HL-60 (cell line): ENCODE data around the gene SPATA19.

Experiments used
- DNase-seq, 2 experiments: peaks; one replicate each; pipeline ENCODE4 v3.0.0-alpha.2; 2010 to 2020; ENCODE audit warnings: low read depth in 1 of 2, low spot score in 1 of 2
- H3K27ac ChIP-seq: fragments of 250-450 bp; sonication (Bioruptor Pico); replicated peaks from 2 replicates; pipeline ENCODE4 v1.5.1; 2020; ENCODE audit warnings: mild to moderate bottlenecking, moderate library complexity
- H3K27me3 ChIP-seq: fragments of 250-450 bp; sonication (Bioruptor Pico); 2 replicates; pipeline ENCODE4 v1.5.1; 2021; ENCODE audit warnings: mild to moderate bottlenecking, moderate library complexity; ENCODE audit not compliant: insufficient read depth, poor library complexity, severe bottlenecking
- H3K4me3 ChIP-seq: replicated peaks from 2 replicates; pipeline ENCODE4 v1.5.1; 2011; ENCODE audit warnings: mild to moderate bottlenecking, control low read depth, low read length; ENCODE audit not compliant: insufficient read depth
- GABPA ChIP-seq: IDR thresholded peaks from 2 replicates; pipeline ENCODE4 v1.6.1; 2012; ENCODE audit warnings: low read depth
- POLR2AphosphoS5 ChIP-seq: IDR thresholded peaks from 2 replicates; pipeline ENCODE4 v1.6.1; 2012; ENCODE audit warnings: low read depth
- SPI1 ChIP-seq: IDR thresholded peaks from 2 replicates; pipeline ENCODE4 v1.6.1; 2012; ENCODE audit warnings: low read depth, mild to moderate bottlenecking, borderline replicate concordance
- TF ChIP-seq, protein P1 (sequence below): IDR thresholded peaks from one replicate; pipeline ENCODE4 v1.5.1; 2011; ENCODE audit warnings: low read length, control low read depth, inconsistent platforms; ENCODE audit not compliant: insufficient read depth
- TF ChIP-seq, protein P2 (sequence below): IDR thresholded peaks from 2 replicates; pipeline ENCODE4 v1.6.1; 2012; ENCODE audit warnings: low read depth; ENCODE audit not compliant: insufficient replicate concordance

The SPATA19 gene

GRCh38 chr11:133819114-133819513 lies 26.2 kb downstream of the SPATA19 start:
- H3K27me3 ChIP-seq: no peaks in the 10 kb centered on the region
- TF ChIP-seq GABPA (no peak), POLR2AphosphoS5 (no peak), SPI1 (no peak)
- TF ChIP-seq, protein P1, sequence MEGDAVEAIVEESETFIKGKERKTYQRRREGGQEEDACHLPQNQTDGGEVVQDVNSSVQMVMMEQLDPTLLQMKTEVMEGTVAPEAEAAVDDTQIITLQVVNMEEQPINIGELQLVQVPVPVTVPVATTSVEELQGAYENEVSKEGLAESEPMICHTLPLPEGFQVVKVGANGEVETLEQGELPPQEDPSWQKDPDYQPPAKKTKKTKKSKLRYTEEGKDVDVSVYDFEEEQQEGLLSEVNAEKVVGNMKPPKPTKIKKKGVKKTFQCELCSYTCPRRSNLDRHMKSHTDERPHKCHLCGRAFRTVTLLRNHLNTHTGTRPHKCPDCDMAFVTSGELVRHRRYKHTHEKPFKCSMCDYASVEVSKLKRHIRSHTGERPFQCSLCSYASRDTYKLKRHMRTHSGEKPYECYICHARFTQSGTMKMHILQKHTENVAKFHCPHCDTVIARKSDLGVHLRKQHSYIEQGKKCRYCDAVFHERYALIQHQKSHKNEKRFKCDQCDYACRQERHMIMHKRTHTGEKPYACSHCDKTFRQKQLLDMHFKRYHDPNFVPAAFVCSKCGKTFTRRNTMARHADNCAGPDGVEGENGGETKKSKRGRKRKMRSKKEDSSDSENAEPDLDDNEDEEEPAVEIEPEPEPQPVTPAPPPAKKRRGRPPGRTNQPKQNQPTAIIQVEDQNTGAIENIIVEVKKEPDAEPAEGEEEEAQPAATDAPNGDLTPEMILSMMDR: no peak
- TF ChIP-seq, protein P2, sequence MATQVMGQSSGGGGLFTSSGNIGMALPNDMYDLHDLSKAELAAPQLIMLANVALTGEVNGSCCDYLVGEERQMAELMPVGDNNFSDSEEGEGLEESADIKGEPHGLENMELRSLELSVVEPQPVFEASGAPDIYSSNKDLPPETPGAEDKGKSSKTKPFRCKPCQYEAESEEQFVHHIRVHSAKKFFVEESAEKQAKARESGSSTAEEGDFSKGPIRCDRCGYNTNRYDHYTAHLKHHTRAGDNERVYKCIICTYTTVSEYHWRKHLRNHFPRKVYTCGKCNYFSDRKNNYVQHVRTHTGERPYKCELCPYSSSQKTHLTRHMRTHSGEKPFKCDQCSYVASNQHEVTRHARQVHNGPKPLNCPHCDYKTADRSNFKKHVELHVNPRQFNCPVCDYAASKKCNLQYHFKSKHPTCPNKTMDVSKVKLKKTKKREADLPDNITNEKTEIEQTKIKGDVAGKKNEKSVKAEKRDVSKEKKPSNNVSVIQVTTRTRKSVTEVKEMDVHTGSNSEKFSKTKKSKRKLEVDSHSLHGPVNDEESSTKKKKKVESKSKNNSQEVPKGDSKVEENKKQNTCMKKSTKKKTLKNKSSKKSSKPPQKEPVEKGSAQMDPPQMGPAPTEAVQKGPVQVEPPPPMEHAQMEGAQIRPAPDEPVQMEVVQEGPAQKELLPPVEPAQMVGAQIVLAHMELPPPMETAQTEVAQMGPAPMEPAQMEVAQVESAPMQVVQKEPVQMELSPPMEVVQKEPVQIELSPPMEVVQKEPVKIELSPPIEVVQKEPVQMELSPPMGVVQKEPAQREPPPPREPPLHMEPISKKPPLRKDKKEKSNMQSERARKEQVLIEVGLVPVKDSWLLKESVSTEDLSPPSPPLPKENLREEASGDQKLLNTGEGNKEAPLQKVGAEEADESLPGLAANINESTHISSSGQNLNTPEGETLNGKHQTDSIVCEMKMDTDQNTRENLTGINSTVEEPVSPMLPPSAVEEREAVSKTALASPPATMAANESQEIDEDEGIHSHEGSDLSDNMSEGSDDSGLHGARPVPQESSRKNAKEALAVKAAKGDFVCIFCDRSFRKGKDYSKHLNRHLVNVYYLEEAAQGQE: no peak
- DNase-seq: no peak
- H3K27ac ChIP-seq: no peak overlapping the region
- no peak overlapping the region for H3K4me3 ChIP-seq

- no peaks in the 10 kb centered on the region for H3K27me3 ChIP-seq
- H3K4me3 ChIP-seq: no peak overlapping the region
- TF ChIP-seq, protein P1: no peak
- TF ChIP-seq POLR2AphosphoS5: no peak
- H3K27ac ChIP-seq: no peak overlapping the region
- no peak for DNase-seq
These were observed 27.0 kb downstream of the SPATA19 start for GRCh38 chr11:133818302-133818701.

DNA sequence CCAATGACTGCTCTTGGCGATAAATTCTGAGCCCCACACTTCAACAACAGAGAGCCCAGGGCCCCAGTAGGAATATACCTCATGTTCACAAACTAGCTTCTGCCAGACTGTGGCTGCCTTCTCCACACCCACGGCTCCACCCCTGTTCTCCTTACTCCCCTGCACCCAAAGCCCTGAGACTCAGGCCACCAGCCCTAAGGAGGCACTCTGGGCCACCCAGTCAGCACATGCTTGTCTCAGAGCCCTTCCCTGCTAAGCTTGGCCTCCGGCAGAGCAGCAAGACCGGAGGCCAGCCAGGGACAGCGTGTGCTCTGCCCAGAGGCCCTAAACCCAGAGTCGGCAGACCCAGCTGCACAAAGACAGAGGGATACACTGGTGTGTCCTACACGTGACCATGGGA lies 27.9 kb downstream of the SPATA19 start:
- Histone ChIP-seq H3K27me3 (no peaks in the 10 kb centered on the region), H3K27ac (no peak overlapping the region), H3K4me3 (no peak overlapping the region)
- DNase-seq: no peak
- TF ChIP-seq SPI1: no peak
- no peak for TF ChIP-seq POLR2AphosphoS5
- TF ChIP-seq, protein P2: no peak
- no peak for TF ChIP-seq GABPA
- TF ChIP-seq, protein P1: no peak

DNA sequence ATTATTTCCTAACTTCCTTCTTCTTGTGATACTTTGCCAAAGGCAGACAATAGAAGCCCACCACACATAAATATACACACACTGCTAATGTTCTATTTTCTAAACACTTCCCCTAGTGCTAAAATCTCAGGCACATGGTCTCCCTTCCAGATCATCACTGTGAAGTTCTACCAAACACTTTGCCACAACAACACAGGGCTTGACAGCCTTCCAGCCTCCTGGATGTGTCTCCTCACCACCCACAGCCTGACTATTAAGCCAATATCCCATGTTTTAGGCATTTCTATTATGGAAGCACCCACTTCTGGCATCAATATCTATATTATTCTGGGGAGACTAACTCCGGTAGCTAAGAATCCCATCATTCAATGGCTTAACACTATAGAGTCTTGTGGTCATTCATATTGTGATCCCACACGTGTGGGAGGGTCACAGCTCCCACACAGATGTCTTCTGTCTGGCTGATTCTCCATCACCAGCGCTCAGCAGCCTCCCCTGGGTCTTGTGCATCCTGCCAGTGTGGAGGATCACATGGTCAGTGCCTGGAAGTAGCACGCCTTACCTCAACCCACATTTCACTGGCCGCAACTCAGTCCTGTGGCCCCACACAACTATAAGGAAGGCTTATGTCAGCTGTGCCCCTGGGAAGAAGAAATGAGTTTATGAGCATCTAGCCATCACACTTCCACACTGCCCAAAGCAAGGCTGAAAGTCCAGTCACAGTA lies 29.0 kb downstream of the SPATA19 start:
- no peak overlapping the region for H3K27ac ChIP-seq
- no peak overlapping the region for H3K4me3 ChIP-seq
- DNase-seq: no peak
- TF ChIP-seq POLR2AphosphoS5: no peak
- TF ChIP-seq SPI1: no peak
- TF ChIP-seq, protein P2: no peak
- TF ChIP-seq, protein P1: no peak
- TF ChIP-seq GABPA: no peak
- H3K27me3 ChIP-seq: no peaks in the 10 kb centered on the region
